HepG2 (cell line): ENCODE data around the gene GATD1. TPM values are rescaled to one million over a fixed set of nuclear protein-coding genes. Genes with fewer than 3 reads are reported as not detected.

Experiments used
- CENPX ChIP-seq: sonication (generic); formaldehyde crosslinking; IDR thresholded peaks from 2 replicates; pipeline ENCODE4 v1.9.0; 2021; ENCODE audit warnings: mild to moderate bottlenecking, missing genetic modification reagents, moderate library complexity
- ETV6 ChIP-seq: sonication (generic); formaldehyde crosslinking; conservative IDR thresholded peaks from 2 replicates; pipeline ENCODE4 v1.4.0; 2020; ENCODE audit warnings: missing genetic modification reagents
- HNRNPL ChIP-seq: fragments of 200-400 bp; formaldehyde crosslinking; IDR thresholded peaks from 2 replicates; pipeline ENCODE4 v1.6.1; 2017; ENCODE audit warnings: mild to moderate bottlenecking, low read depth, low read length
- JUND ChIP-seq: sonication (generic); formaldehyde crosslinking; IDR thresholded peaks from 2 replicates; pipeline ENCODE4 v1.8.0; 2022; ENCODE audit warnings: mild to moderate bottlenecking, missing genetic modification reagents
- KDM5A ChIP-seq: fragments of 200-600 bp; sonication (generic); IDR thresholded peaks from 2 replicates; pipeline ENCODE4 v1.7.0; 2018; ENCODE audit warnings: antibody characterized with exemption, mild to moderate bottlenecking, low read length, borderline replicate concordance
- MAFF ChIP-seq: IDR thresholded peaks from 2 replicates; pipeline ENCODE4 v1.6.1; 2011; ENCODE audit warnings: low read depth, low read length, improper control_type of control experiment
- MEIS2 ChIP-seq: sonication (generic); formaldehyde crosslinking; IDR thresholded peaks from 2 replicates; pipeline ENCODE4 v1.9.0; 2021; ENCODE audit warnings: mild to moderate bottlenecking, missing genetic modification reagents
- MTA3 ChIP-seq: sonication (generic); formaldehyde crosslinking; IDR thresholded peaks from 2 replicates; pipeline ENCODE4 v1.4.0; 2020; ENCODE audit warnings: missing genetic modification reagents
- RBFOX2 ChIP-seq: fragments of 200-400 bp; formaldehyde crosslinking; IDR thresholded peaks from 2 replicates; pipeline ENCODE4 v1.6.1; 2017; ENCODE audit warnings: low read depth, mild to moderate bottlenecking, low read length
- TBL1XR1 ChIP-seq: fragments of 150-350 bp; IDR thresholded peaks from 2 replicates; pipeline ENCODE4 v1.6.1; 2014; ENCODE audit warnings: borderline replicate concordance, low read length; ENCODE audit not compliant: partially characterized antibody
- ZBTB7B ChIP-seq: sonication (generic); formaldehyde crosslinking; IDR thresholded peaks from 2 replicates; pipeline ENCODE4 v1.4.0; 2020; ENCODE audit warnings: missing genetic modification reagents
- ZNF446 ChIP-seq: sonication (generic); formaldehyde crosslinking; IDR thresholded peaks from 2 replicates; pipeline ENCODE4 v1.5.0; 2020; ENCODE audit warnings: mild to moderate bottlenecking, missing genetic modification reagents
- ZNF749 ChIP-seq: sonication (generic); formaldehyde crosslinking; IDR thresholded peaks from 2 replicates; pipeline ENCODE4 v1.8.0; 2022; ENCODE audit warnings: mild to moderate bottlenecking, missing genetic modification reagents, moderate library complexity, borderline replicate concordance
- polyA plus RNA-seq, 8 experiments: library from polyadenylated mRNA; depleted of rRNA in 3 of 8; stranded (reverse) in 7 of 8; unstranded in 1 of 8; fragments of >200 nt; fragmentation: Illumina TruSeq in 4 of 8; extraction: Trizol in 4 of 8; gene quantifications; 2 replicates each; pipeline versions ENCODE4 v1.2.1 to v1.2.3, GENCODE V29; 2011 to 2016; ENCODE audit warnings: low read depth in 4 of 8, missing spikeins in 1 of 8, mixed read lengths in 1 of 8; ENCODE audit not compliant: insufficient read depth in 1 of 8
- total RNA-seq, 5 experiments: library from RNA; depleted of rRNA; stranded (reverse); fragments of >200 nt; fragmentation: Illumina TruSeq; extraction: Trizol; gene quantifications; 2 replicates each; pipeline ENCODE4 v1.2.3, GENCODE V29; 2016; ENCODE audit warnings: low read depth in 1 of 5
- TF ChIP-seq, protein P1 (sequence below): sonication (generic); formaldehyde crosslinking; IDR thresholded peaks from 2 replicates; pipeline ENCODE4 v1.4.0; 2020; ENCODE audit warnings: mild to moderate bottlenecking, missing genetic modification reagents, borderline replicate concordance
- TF ChIP-seq, protein P2 (sequence below): IDR thresholded peaks from 2 replicates; pipeline ENCODE4 v1.6.1; 2012; ENCODE audit warnings: low read length, improper control_type of control experiment
- TF ChIP-seq, protein P3 (sequence below): sonication (generic); formaldehyde crosslinking; IDR thresholded peaks from 2 replicates; pipeline ENCODE4 v1.9.0; 2021; ENCODE audit warnings: missing genetic modification reagents, borderline replicate concordance
- TF ChIP-seq, protein P4 (sequence below): IDR thresholded peaks from 2 replicates; pipeline ENCODE4 v1.6.1; 2016; ENCODE audit warnings: low read depth, borderline replicate concordance

The GATD1 gene
- total and polyA plus RNA-seq, 2 of the 13 experiments (the other 11 are each of a cell fraction or from before 2014, with no cell fraction given), result 31.3 to 60.5 TPM

DNA sequence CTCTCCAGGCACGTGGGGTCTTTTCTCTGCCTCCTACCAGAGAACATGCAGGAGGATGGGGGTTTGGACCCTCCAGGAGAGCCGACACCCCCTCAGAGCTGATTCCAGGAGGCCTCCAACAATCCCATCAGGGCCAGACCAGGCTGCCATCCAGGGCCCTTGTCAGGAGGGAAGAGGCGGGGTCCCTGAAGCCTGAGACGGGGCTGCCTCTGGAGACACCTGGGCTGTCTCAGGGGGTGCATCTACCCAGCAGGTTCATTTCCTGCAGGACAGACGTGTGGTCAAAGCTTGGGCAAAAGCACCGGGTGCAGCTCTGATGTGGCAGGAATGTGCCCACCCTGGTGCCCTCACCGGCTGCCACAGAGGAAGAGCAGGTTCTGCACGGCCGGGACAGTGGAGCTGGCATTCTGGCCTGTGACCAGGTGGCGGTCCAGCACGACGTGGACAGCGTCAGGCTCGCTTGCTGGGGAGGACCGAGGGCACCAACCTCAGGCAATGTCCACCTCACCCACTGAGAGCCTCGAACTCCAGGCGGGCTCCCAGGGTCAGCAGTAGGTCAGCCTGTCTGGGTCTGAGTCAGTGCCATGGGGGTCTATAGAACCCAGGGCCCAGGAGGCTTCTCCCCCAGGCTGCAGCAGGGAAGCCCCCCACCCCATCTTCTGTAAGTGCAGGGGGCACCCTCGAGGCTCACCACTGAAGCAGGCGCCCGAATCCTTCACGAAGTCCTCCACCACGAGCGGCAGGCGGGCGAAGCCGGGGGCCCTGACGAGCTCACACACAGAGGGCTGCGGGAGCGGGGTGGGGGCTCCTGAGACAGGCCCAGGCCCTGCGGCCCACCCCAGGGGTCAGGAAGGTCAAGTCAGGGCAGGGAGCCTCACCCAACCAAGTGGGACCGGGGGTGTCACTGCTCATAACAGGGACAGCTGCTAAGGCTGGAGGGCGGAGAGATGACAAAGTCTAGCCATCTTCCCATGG is 6.4 kb downstream of the GATD1 start (continued):
- TF ChIP-seq, protein P1, sequence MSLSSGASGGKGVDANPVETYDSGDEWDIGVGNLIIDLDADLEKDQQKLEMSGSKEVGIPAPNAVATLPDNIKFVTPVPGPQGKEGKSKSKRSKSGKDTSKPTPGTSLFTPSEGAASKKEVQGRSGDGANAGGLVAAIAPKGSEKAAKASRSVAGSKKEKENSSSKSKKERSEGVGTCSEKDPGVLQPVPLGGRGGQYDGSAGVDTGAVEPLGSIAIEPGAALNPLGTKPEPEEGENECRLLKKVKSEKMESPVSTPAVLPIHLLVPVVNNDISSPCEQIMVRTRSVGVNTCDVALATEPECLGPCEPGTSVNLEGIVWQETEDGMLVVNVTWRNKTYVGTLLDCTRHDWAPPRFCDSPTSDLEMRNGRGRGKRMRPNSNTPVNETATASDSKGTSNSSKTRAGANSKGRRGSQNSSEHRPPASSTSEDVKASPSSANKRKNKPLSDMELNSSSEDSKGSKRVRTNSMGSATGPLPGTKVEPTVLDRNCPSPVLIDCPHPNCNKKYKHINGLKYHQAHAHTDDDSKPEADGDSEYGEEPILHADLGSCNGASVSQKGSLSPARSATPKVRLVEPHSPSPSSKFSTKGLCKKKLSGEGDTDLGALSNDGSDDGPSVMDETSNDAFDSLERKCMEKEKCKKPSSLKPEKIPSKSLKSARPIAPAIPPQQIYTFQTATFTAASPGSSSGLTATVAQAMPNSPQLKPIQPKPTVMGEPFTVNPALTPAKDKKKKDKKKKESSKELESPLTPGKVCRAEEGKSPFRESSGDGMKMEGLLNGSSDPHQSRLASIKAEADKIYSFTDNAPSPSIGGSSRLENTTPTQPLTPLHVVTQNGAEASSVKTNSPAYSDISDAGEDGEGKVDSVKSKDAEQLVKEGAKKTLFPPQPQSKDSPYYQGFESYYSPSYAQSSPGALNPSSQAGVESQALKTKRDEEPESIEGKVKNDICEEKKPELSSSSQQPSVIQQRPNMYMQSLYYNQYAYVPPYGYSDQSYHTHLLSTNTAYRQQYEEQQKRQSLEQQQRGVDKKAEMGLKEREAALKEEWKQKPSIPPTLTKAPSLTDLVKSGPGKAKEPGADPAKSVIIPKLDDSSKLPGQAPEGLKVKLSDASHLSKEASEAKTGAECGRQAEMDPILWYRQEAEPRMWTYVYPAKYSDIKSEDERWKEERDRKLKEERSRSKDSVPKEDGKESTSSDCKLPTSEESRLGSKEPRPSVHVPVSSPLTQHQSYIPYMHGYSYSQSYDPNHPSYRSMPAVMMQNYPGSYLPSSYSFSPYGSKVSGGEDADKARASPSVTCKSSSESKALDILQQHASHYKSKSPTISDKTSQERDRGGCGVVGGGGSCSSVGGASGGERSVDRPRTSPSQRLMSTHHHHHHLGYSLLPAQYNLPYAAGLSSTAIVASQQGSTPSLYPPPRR, result no peak
- no peak for TF ChIP-seq MTA3 (CRISPR knock-in tag)
- no peak for TF ChIP-seq CENPX (CRISPR knock-in tag)
- no peak for TF ChIP-seq KDM5A
- TF ChIP-seq ZNF749, result no peak
- TF ChIP-seq, protein P2, sequence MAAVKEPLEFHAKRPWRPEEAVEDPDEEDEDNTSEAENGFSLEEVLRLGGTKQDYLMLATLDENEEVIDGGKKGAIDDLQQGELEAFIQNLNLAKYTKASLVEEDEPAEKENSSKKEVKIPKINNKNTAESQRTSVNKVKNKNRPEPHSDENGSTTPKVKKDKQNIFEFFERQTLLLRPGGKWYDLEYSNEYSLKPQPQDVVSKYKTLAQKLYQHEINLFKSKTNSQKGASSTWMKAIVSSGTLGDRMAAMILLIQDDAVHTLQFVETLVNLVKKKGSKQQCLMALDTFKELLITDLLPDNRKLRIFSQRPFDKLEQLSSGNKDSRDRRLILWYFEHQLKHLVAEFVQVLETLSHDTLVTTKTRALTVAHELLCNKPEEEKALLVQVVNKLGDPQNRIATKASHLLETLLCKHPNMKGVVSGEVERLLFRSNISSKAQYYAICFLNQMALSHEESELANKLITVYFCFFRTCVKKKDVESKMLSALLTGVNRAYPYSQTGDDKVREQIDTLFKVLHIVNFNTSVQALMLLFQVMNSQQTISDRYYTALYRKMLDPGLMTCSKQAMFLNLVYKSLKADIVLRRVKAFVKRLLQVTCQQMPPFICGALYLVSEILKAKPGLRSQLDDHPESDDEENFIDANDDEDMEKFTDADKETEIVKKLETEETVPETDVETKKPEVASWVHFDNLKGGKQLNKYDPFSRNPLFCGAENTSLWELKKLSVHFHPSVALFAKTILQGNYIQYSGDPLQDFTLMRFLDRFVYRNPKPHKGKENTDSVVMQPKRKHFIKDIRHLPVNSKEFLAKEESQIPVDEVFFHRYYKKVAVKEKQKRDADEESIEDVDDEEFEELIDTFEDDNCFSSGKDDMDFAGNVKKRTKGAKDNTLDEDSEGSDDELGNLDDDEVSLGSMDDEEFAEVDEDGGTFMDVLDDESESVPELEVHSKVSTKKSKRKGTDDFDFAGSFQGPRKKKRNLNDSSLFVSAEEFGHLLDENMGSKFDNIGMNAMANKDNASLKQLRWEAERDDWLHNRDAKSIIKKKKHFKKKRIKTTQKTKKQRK, result no peak
- no peak for TF ChIP-seq ETV6 (CRISPR knock-in tag)
- TF ChIP-seq MEIS2, result no peak
- peak; percentile 58; the same call in 1 of the 2 replicates for TF ChIP-seq HNRNPL
- TF ChIP-seq, protein P3, sequence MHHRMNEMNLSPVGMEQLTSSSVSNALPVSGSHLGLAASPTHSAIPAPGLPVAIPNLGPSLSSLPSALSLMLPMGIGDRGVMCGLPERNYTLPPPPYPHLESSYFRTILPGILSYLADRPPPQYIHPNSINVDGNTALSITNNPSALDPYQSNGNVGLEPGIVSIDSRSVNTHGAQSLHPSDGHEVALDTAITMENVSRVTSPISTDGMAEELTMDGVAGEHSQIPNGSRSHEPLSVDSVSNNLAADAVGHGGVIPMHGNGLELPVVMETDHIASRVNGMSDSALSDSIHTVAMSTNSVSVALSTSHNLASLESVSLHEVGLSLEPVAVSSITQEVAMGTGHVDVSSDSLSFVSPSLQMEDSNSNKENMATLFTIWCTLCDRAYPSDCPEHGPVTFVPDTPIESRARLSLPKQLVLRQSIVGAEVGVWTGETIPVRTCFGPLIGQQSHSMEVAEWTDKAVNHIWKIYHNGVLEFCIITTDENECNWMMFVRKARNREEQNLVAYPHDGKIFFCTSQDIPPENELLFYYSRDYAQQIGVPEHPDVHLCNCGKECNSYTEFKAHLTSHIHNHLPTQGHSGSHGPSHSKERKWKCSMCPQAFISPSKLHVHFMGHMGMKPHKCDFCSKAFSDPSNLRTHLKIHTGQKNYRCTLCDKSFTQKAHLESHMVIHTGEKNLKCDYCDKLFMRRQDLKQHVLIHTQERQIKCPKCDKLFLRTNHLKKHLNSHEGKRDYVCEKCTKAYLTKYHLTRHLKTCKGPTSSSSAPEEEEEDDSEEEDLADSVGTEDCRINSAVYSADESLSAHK, result no peak
- no peak for TF ChIP-seq ZNF446 (CRISPR knock-in tag)
- no peak for TF ChIP-seq MAFF
- no peak for TF ChIP-seq JUND (CRISPR knock-in tag)
- TF ChIP-seq TBL1XR1, result no peak
- TF ChIP-seq, protein P4, sequence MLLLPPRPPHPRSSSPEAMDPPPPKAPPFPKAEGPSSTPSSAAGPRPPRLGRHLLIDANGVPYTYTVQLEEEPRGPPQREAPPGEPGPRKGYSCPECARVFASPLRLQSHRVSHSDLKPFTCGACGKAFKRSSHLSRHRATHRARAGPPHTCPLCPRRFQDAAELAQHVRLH, result no peak
- TF ChIP-seq ZBTB7B, result no peak
- peak; percentile 56; the same call in 1 of the 2 replicates for TF ChIP-seq RBFOX2
